WTC11 (cell line): ENCODE data around the gene SARS1. TPM values are rescaled to one million over a fixed set of nuclear protein-coding genes. Genes with fewer than 3 reads are reported as not detected.

Experiments used
- ATAC-seq: fragments of 200-7000 bp; cut with Tn5 transposase; 2 replicates; pipeline ENCODE4 v1.10.0; 2021; ENCODE audit warnings: mild to moderate bottlenecking, moderate library complexity
- CTCF ChIA-PET: fragments of 300-600 bp; sonication (Branson Sonifier 250); formaldehyde crosslinking; loops from one replicate; lab custom pipeline; 2021; ENCODE audit warnings: antibody characterized with exemption; lab: Charles Lee
- POLR2A ChIA-PET: fragments of 350-600 bp; sonication (Branson Sonifier 250); formaldehyde crosslinking; loops from one replicate; lab custom pipeline; 2021; ENCODE audit warnings: antibody characterized with exemption; lab: Charles Lee
- DNase-seq: peaks from one replicate; pipeline ENCODE4 v3.0.0; 2021; ENCODE audit warnings: low spot score
- H3K27ac Mint-ChIP-seq: 2 replicates; pipeline ENCODE4 v1.8.0; 2021; ENCODE audit warnings: mixed read lengths
- H3K27me3 Mint-ChIP-seq: 2 replicates; pipeline ENCODE4 v1.8.0; 2021; ENCODE audit warnings: low read depth, mild to moderate bottlenecking, moderate library complexity, mixed read lengths
- H3K36me3 Mint-ChIP-seq: 2 replicates; pipeline ENCODE4 v1.8.0; 2021; ENCODE audit warnings: mixed read lengths
- H3K4me1 Mint-ChIP-seq: 2 replicates; pipeline ENCODE4 v1.8.0; 2022; ENCODE audit warnings: mixed read lengths
- H3K4me3 Mint-ChIP-seq: 2 replicates; pipeline ENCODE4 v1.8.0; 2021; ENCODE audit warnings: mild to moderate bottlenecking, moderate library complexity, mixed read lengths
- H3K9me3 Mint-ChIP-seq: 2 replicates; pipeline ENCODE4 v1.8.0; 2021; ENCODE audit warnings: mixed read lengths
- CREB1 ChIP-seq: sonication (generic); formaldehyde crosslinking; IDR thresholded peaks from 2 replicates; pipeline ENCODE4 v1.8.0; 2023; ENCODE audit warnings: mild to moderate bottlenecking, missing genetic modification reagents
- FOXJ3 ChIP-seq: sonication (generic); formaldehyde crosslinking; IDR thresholded peaks from 2 replicates; pipeline ENCODE4 v1.9.0; 2021; ENCODE audit warnings: missing genetic modification reagents, mild to moderate bottlenecking, borderline replicate concordance
- FOXK1 ChIP-seq: sonication (generic); formaldehyde crosslinking; IDR thresholded peaks from 2 replicates; pipeline ENCODE4 v1.8.0; 2022; ENCODE audit warnings: mild to moderate bottlenecking, moderate library complexity, missing genetic modification reagents
- KAT7 ChIP-seq: sonication (generic); formaldehyde crosslinking; IDR thresholded peaks from 2 replicates; pipeline ENCODE4 v1.8.1; 2023; ENCODE audit warnings: missing genetic modification reagents, mild to moderate bottlenecking, borderline replicate concordance
- MYBL2 ChIP-seq: sonication (generic); formaldehyde crosslinking; IDR thresholded peaks from 2 replicates; pipeline ENCODE4 v1.8.1; 2023; ENCODE audit warnings: mild to moderate bottlenecking, moderate library complexity, missing genetic modification reagents
- NFYB ChIP-seq: sonication (generic); formaldehyde crosslinking; conservative IDR thresholded peaks from 2 replicates; pipeline ENCODE4 v1.8.0; 2022; ENCODE audit warnings: low read depth, missing genetic modification reagents
- NR3C1 ChIP-seq: sonication (generic); formaldehyde crosslinking; conservative IDR thresholded peaks from 2 replicates; pipeline ENCODE4 v1.8.1; 2023; ENCODE audit warnings: low read depth, mild to moderate bottlenecking, missing genetic modification reagents
- RORB ChIP-seq: fragments of 250-450 bp; sonication (Bioruptor Pico); IDR thresholded peaks from 2 replicates; pipeline ENCODE4 v1.9.0; 2021; ENCODE audit warnings: mild to moderate bottlenecking
- SMAD3 ChIP-seq: sonication (generic); formaldehyde crosslinking; IDR thresholded peaks from 2 replicates; pipeline ENCODE4 v1.8.0; 2022; ENCODE audit warnings: missing genetic modification reagents, mild to moderate bottlenecking, borderline replicate concordance
- SOX15 ChIP-seq: fragments of 250-450 bp; sonication (Bioruptor Pico); IDR thresholded peaks from 2 replicates; pipeline ENCODE4 v1.9.0; 2021; ENCODE audit warnings: mild to moderate bottlenecking
- SP1 ChIP-seq: sonication (generic); formaldehyde crosslinking; conservative IDR thresholded peaks from 2 replicates; pipeline ENCODE4 v1.8.1; 2022; ENCODE audit warnings: missing genetic modification reagents
- TEAD4 ChIP-seq: sonication (generic); formaldehyde crosslinking; IDR thresholded peaks from 2 replicates; pipeline ENCODE4 v1.8.0; 2022; ENCODE audit warnings: mild to moderate bottlenecking, missing genetic modification reagents
- ZBTB21 ChIP-seq: sonication (generic); formaldehyde crosslinking; IDR thresholded peaks from 2 replicates; pipeline ENCODE4 v1.8.1; 2023; ENCODE audit warnings: mild to moderate bottlenecking, missing genetic modification reagents, borderline replicate concordance
- ZNF396 ChIP-seq: fragments of 250-450 bp; sonication (Bioruptor Pico); IDR thresholded peaks from 2 replicates; pipeline ENCODE4 v1.8.0; 2021; ENCODE audit warnings: mild to moderate bottlenecking, moderate library complexity, borderline replicate concordance
- ZNF416 ChIP-seq: fragments of 250-450 bp; sonication (Bioruptor Pico); IDR thresholded peaks from 2 replicates; pipeline ENCODE4 v1.9.0; 2021; ENCODE audit warnings: mild to moderate bottlenecking, inconsistent platforms
- ZNF671 ChIP-seq: fragments of 250-450 bp; sonication (Bioruptor Pico); IDR thresholded peaks from 2 replicates; pipeline ENCODE4 v1.8.0; 2021; ENCODE audit warnings: mild to moderate bottlenecking
- total RNA-seq: library from RNA; stranded (reverse); gene quantifications from 3 replicates; pipeline ENCODE4 v1.2.3, GENCODE V29; 2021
- TF ChIP-seq, protein P1 (sequence below): fragments of 250-450 bp; sonication (Bioruptor Pico); conservative IDR thresholded peaks from 2 replicates; pipeline ENCODE4 v1.9.0; 2021; ENCODE audit warnings: mild to moderate bottlenecking
- TF ChIP-seq, protein P2 (sequence below): sonication (generic); formaldehyde crosslinking; conservative IDR thresholded peaks from 2 replicates; pipeline ENCODE4 v1.8.1; 2022; ENCODE audit warnings: mild to moderate bottlenecking, missing genetic modification reagents
- TF ChIP-seq, protein P3 (sequence below): sonication (generic); formaldehyde crosslinking; IDR thresholded peaks from 2 replicates; pipeline ENCODE4 v1.8.0; 2023; ENCODE audit warnings: missing genetic modification reagents

SARS1 gene
- total RNA-seq, 1 experiment from 2014 or later = 149 TPM

DNA sequence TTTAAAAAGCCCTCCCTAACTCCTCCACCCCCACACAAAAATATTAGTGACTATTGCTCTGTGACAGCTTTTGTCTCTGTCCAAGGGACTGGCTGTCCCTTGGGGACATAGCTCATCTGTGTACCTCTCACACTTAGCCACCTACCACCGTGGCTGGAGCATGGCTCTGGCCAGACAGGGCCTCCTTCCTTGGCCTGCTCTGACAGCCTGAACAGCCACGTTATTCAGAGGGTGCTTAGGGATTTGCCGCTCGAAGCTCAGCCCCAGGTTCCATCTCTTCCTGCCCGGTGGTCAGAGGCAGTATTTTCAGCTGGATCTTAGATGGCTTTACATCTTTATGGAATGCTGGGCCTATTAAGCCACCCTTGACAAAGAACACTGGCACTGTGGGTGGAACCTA lies 29.5 kb downstream of the SARS1 start (continued):
- TF ChIP-seq FOXJ3 (no peak), CREB1 (CRISPR knock-in tag) (no peak), TEAD4 (CRISPR knock-in tag) (no peak), ZNF671 (no peak), KAT7 (no peak), NFYB (CRISPR knock-in tag) (no peak), SP1 (CRISPR knock-in tag) (no peak)

DNA sequence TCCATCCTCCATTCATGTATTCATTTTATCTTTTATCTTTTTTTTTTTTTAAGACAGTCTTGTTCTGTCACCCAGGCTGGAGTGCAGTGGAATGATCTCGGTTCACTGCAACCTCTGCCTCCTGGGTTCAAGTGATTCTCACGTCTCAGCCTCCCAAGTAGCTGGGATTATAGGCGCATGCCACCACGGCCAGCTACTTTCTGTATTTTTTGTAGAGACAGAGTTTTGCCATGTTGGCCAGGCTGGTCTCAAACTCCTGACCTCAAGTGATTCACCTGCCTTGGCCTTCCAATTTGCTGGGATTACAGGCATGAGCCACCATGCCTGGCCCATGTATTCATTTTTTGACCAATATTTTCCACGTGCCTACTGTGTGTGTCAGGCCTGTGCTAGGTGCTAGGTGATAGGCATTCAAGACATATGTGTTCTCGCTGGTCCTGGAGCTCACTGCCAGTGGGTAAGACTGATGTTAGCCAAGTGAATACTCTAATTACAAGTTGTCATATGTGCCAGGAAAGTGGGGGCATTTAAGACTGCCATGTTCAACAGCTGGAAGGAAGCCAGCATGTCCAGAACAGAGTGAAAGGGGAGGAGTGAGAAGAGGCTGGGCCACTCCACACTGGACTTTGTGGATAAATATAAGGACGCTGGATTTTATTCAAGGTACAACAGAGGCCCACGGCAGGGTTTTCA lies 30.3 kb downstream of the SARS1 start:
- TF ChIP-seq, protein P1, sequence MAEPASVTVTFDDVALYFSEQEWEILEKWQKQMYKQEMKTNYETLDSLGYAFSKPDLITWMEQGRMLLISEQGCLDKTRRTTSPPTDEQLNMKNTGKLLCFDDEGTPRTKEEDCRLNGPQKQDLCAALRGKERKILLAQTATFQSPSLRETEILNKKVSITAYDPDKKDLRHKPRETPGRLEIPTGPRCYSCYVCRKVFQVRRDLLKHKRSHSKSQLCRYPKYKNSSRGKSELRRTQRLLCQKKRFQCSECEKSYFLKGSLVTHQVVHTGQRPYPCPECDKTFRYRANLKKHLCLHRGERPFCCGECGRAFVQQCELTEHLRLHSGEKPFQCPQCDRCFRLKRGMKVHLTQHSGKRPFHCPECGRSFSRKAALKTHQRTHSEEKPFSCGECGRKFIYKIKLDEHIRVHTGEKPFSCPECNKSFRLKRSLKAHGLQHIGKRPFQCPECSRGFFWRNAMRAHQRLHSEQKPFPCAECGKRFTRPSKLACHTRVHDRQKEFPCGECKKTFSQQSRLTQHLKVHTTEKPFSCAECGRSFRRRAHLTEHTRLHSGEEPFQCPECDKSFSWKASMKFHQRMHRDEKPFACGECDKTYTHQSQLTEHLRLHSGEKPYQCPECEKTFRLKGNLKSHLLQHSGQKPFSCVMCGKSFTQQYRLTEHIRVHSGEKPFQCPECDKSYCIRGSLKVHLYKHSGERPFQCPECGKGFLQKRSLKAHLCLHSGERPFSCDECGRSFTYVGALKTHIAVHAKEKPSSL (CRISPR knock-in tag) = no peak
- no peak for TF ChIP-seq NR3C1 (CRISPR knock-in tag)
- TF ChIP-seq, protein P2, sequence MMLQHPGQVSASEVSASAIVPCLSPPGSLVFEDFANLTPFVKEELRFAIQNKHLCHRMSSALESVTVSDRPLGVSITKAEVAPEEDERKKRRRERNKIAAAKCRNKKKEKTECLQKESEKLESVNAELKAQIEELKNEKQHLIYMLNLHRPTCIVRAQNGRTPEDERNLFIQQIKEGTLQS (CRISPR knock-in tag) = no peak
- no peak for TF ChIP-seq RORB (CRISPR knock-in tag)
- no peak for TF ChIP-seq ZNF416 (CRISPR knock-in tag)
- no peak for TF ChIP-seq ZBTB21 (CRISPR knock-in tag)
- no peak for TF ChIP-seq ZNF396 (CRISPR knock-in tag)
- TF ChIP-seq MYBL2 (CRISPR knock-in tag) = no peak
- TF ChIP-seq, protein P3, sequence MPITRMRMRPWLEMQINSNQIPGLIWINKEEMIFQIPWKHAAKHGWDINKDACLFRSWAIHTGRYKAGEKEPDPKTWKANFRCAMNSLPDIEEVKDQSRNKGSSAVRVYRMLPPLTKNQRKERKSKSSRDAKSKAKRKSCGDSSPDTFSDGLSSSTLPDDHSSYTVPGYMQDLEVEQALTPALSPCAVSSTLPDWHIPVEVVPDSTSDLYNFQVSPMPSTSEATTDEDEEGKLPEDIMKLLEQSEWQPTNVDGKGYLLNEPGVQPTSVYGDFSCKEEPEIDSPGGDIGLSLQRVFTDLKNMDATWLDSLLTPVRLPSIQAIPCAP (CRISPR knock-in tag) = no peak
- TF ChIP-seq FOXK1 (CRISPR knock-in tag) = no peak
- Mint-ChIP-seq H3K36me3 (no peaks in the 10 kb centered on the region), H3K9me3 (no peaks in the 10 kb centered on the region), H3K4me3 (no peak overlapping the region), H3K27ac (no peak overlapping the region), H3K4me1 (peaks cover 44% of the 10 kb centered on the region), H3K27me3 (peaks cover 21% of the 10 kb centered on the region)
- no peak for DNase-seq
- no peak for ATAC-seq
- ChIA-PET CTCF (interaction anchor here (1.1 to 3.0 kb wide), 4 partner anchors 10 to 53 kb away, joined by 3 to 14 read pairs (median 3); partner anchors contain the start of gene SARS1), POLR2A (no interaction called here)

DNA sequence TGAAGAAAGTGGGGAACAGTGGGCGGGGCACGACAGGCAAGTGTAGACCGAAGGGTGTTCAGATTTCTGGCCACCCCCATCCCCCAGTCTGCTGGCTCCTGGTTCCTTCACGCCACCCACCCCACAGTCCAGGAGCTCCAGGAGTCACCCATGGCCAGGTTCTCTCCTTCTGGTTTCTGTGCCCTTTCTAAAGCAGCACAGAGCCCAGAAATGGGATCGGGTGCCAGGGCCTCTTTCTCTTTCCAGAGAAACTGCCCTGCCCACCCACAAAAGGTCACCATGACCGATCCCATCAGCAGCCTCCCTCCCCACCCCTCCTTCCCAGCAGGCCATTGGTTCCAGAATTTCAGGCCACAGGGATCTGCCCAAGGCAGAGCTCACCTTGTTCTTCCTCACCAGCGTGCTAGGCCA lies 32.4 kb downstream of the SARS1 start:
- CTCF ChIA-PET = interaction anchor here (0.7 to 5.9 kb wide), 7 partner anchors 7 to 152 kb away, joined by 3 to 81 read pairs (median 3); partner anchors contain the start of genes PSRC1 and SORT1
- no peak for ATAC-seq

More for the DNA sequence above, 32.4 kb downstream of the SARS1 start:
- DNase-seq = no peak
- Mint-ChIP-seq H3K9me3 (no peaks in the 10 kb centered on the region), H3K4me3 (no peak overlapping the region), H3K4me1 (peaks cover 29% of the 10 kb centered on the region), H3K27ac (no peak overlapping the region), H3K27me3 (peaks cover 32% of the 10 kb centered on the region), H3K36me3 (peaks cover 4% of the 10 kb centered on the region; the same call in 1 of the 2 replicates)
- POLR2A ChIA-PET = no interaction called here
- no peak for TF ChIP-seq SMAD3
- no peak for TF ChIP-seq ZBTB21 (CRISPR knock-in tag)
- TF ChIP-seq SOX15 (CRISPR knock-in tag) = no peak
- TF ChIP-seq FOXJ3 = no peak
